SIG-M5 treated with dmso at 0.1 percent for 504 hours (cell line): ENCODE measurements around the gene RPS14.
A peak's percentile ranks its signal among the peaks of the same experiment; 100 is the strongest.
"Not testable (repeated sequence)": the region's sequence is repeated elsewhere in the genome, so short reads cannot be mapped to it uniquely, and the experiment has no call there.

Source experiments
- DNase-seq: peaks from one replicate; lab custom pipeline; 2025; ENCODE audit not compliant: unreplicated experiment; lab: John Stamatoyannopoulos, UW

Gene RPS14

GRCh38 chr5:150413902-150414790, 35.4 kb downstream of the RPS14 start:
- DNase-seq: not testable (repeated sequence)

GRCh38 chr5:150413176-150413901, 36.2 kb downstream of the RPS14 start:
- no peak for DNase-seq

- peak; percentile 93 for DNase-seq
These were observed 37.0 kb downstream of the RPS14 start, which contains the start of gene CD74 for GRCh38 chr5:150412319-150413175. TSS of gene CD74 (minus strand) at chr5:150412910. CDS start at chr5:150412749, 161 bp downstream.

- peak; percentile 19 for DNase-seq
These were observed 38.1 kb downstream of the RPS14 start for GRCh38 chr5:150411245-150411979.

- peak; percentile 96 for DNase-seq
These were observed 38.9 kb downstream of the RPS14 start for GRCh38 chr5:150410524-150411244.

- DNase-seq: peak; percentile 84
These were observed 39.7 kb downstream of the RPS14 start for GRCh38 chr5:150409638-150410523.

GRCh38 chr5:150408231-150408943, 41.2 kb downstream of the RPS14 start:
- DNase-seq: no peak

GRCh38 chr5:150407096-150407720, 42.3 kb downstream of the RPS14 start:
- no peak for DNase-seq

GRCh38 chr5:150406723-150407095, 42.8 kb downstream of the RPS14 start:
- DNase-seq: no peak

GRCh38 chr5:150406103-150406722, 43.3 kb downstream of the RPS14 start:
- no peak for DNase-seq

- DNase-seq: no peak
These were observed 44.4 kb downstream of the RPS14 start for GRCh38 chr5:150404941-150405816.

GRCh38 chr5:150404535-150404934, 45.0 kb downstream of the RPS14 start:
- no peak for DNase-seq

GRCh38 chr5:150404121-150404520, 45.4 kb downstream of the RPS14 start:
- DNase-seq: no peak

GRCh38 chr5:150402901-150403342, 46.6 kb downstream of the RPS14 start:
- no peak for DNase-seq

GRCh38 chr5:150402229-150402773, 47.2 kb downstream of the RPS14 start:
- DNase-seq: no peak
